ENCODE measurements around the gene CHRD. TPM values are rescaled to one million over a fixed set of nuclear protein-coding genes. Genes with fewer than 3 reads are reported as not detected.

The CHRD gene
- total and polyA plus RNA-seq, 10 of the 15 experiments (the other 5 are each of a cell fraction or from before 2014, with no cell fraction given): not detected

- no peak for TF ChIP-seq CUX1 (IDR thresholded peaks at IDR 0.05; ENCODE audit: insufficient replicate concordance, low read depth, low read length)
- no peak for TF ChIP-seq BACH1 (IDR thresholded peaks at IDR 0.05; ENCODE audit: borderline replicate concordance)
- TF ChIP-seq PBX3 (IDR thresholded peaks at IDR 0.05; ENCODE audit: insufficient replicate concordance, low read depth, low read length): peak; percentile 69
- TF ChIP-seq NFYA (IDR thresholded peaks at IDR 0.05; ENCODE audit: borderline replicate concordance, low read depth, low read length): no peak
- peak; percentile 90 for TF ChIP-seq PKNOX1 (IDR thresholded peaks at IDR 0.05)
- TF ChIP-seq POLR2AphosphoS5 (IDR thresholded peaks at IDR 0.05; ENCODE audit: low read length): no peak
- no peak for TF ChIP-seq RUNX3 (IDR thresholded peaks at IDR 0.05; ENCODE audit: low read length)
- no peak for TF ChIP-seq JUND (IDR thresholded peaks at IDR 0.05; ENCODE audit: low read depth, low read length)
These were observed 34.3 kb upstream of the CHRD start (continued) for GRCh38 chr3:184345317-184346144.

All from GM12878 (cell line).